ENCODE data around the gene TTC22. TPM values are rescaled to one million over a fixed set of nuclear protein-coding genes. Genes with fewer than 3 reads are reported as not detected.

Gene TTC22
- total and polyA plus RNA-seq, 2 of the 4 experiments (the other 2 are of a cell fraction), result not detected

DNA sequence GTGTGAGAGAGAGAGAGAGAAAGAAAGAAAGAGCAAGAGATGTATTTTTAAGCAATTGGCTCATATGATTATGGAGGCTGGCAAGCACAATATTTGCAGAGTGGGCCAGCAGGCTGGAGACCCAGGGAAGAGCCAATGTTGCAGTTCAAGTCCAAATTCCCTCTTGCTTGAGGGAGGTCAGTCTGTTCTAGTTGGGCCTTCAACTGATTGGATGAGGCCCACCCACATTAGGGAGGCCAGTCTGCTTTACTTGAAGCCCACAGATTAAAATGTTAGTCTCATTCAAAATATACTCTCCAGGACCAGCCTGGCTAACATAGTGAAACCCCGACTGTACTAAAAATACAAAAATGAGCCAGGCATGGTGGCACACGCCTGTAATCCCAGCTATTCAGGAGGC, 28.2 kb downstream of the TTC22 start:
- Histone ChIP-seq H4K5ac (ENCODE audit: low read depth, low read length) (no peak overlapping the region), H2AK5ac (ENCODE audit: low read depth, low read length) (no peak overlapping the region), H3K4me1 (ENCODE audit: control insufficient read depth, insufficient read depth, low read length) (no peaks in the 10 kb centered on the region), H3K4ac (ENCODE audit: low read depth, low read length) (no peak overlapping the region), H3K56ac (ENCODE audit: extremely low read depth, insufficient read depth, low read length) (no peak overlapping the region), H4K8ac (ENCODE audit: low read depth in 2 of 2, low read length in 2 of 2) (no peak overlapping the region), H2BK5ac (ENCODE audit: low read depth, low read length, poor library complexity, severe bottlenecking) (no peak overlapping the region), H3K27me3 (ENCODE audit: control insufficient read depth, insufficient read depth, low read length) (peaks cover 23% of the 10 kb centered on the region), H2BK20ac (ENCODE audit: low read depth, low read length) (no peak overlapping the region; the same call in 1 of the 2 replicates), H3K9ac (ENCODE audit: low read depth, low read length) (no peak overlapping the region), H2AFZ (replicated peaks; ENCODE audit: low read length, poor library complexity) (no peak overlapping the region), H3K18ac (ENCODE audit: low read depth, low read length) (no peak overlapping the region), H3K36me3 (ENCODE audit: control insufficient read depth, insufficient read depth, low read length) (no peaks in the 10 kb centered on the region), H3K79me1 (ENCODE audit: low read depth in 1 of 2, low read length in 2 of 2) (no peaks in the 10 kb centered on the region), H3K27ac (ENCODE audit: insufficient read depth, low read length) (no peak overlapping the region), H2BK120ac (ENCODE audit: low read depth, low read length) (no peak overlapping the region), H3K23ac (ENCODE audit: low read depth, low read length) (no peak overlapping the region), H3K14ac (replicated peaks; ENCODE audit: low read depth, low read length) (no peak overlapping the region), H3K9me1 (ENCODE audit: insufficient read depth, low read length) (no peaks in the 10 kb centered on the region), H4K91ac (ENCODE audit: insufficient read depth, low read depth, low read length) (no peak overlapping the region), H2AK9ac (replicated peaks; ENCODE audit: low read depth, low read length, poor library complexity) (no peak overlapping the region), H3K9me3 (ENCODE audit: control insufficient read depth, insufficient read depth, low read length) (no peaks in the 10 kb centered on the region), H2BK15ac (ENCODE audit: low read depth, low read length) (no peak overlapping the region), H4K20me1 (ENCODE audit: insufficient read depth, low read length) (no peaks in the 10 kb centered on the region), H3K4me2 (ENCODE audit: low read depth, low read length) (no peak overlapping the region), H3K4me3 (ENCODE audit: insufficient read depth, low read depth, low read length) (no peak overlapping the region)
- dilution Hi-C loops (cut with HindIII; ENCODE audit: low sequenced_read_pairs, unreplicated experiment), result no loop called here
- no CpG with 5 or more reads among the region's 2 CpGs for WGBS, 2 experiments (ENCODE audit: extremely low coverage in 2 of 2, insufficient read length in 1 of 2)
- ChIA-PET CTCF (no interaction called here), POLR2A (ENCODE audit: unreplicated experiment) (no interaction called here)
- no TSS peak for BruUV-seq (replicated peaks)
- no peak for DNase-seq
- no peak for TF ChIP-seq NFE2L2 (IDR thresholded peaks at IDR 0.05; ENCODE audit: low read depth, low read length)
- TF ChIP-seq FOS (IDR thresholded peaks at IDR 0.05; ENCODE audit: low read depth, low read length), result no peak
- no peak for TF ChIP-seq MXI1 (IDR thresholded peaks at IDR 0.05; ENCODE audit: borderline replicate concordance, low read depth, low read length)
- TF ChIP-seq, protein P1, sequence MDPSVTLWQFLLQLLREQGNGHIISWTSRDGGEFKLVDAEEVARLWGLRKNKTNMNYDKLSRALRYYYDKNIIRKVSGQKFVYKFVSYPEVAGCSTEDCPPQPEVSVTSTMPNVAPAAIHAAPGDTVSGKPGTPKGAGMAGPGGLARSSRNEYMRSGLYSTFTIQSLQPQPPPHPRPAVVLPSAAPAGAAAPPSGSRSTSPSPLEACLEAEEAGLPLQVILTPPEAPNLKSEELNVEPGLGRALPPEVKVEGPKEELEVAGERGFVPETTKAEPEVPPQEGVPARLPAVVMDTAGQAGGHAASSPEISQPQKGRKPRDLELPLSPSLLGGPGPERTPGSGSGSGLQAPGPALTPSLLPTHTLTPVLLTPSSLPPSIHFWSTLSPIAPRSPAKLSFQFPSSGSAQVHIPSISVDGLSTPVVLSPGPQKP (IDR thresholded peaks at IDR 0.05; ENCODE audit: borderline replicate concordance, low read depth, low read length), result no peak
- TF ChIP-seq RCOR1 (IDR thresholded peaks at IDR 0.05; ENCODE audit: insufficient replicate concordance, low read length), result no peak
- no peak for TF ChIP-seq MAFK (IDR thresholded peaks at IDR 0.05; ENCODE audit: low read depth, low read length)
- TF ChIP-seq RAD21 (IDR thresholded peaks at IDR 0.05; ENCODE audit: low read length), result no peak
- no peak for TF ChIP-seq MAZ (IDR thresholded peaks at IDR 0.05; ENCODE audit: borderline replicate concordance, low read depth, low read length)
- TF ChIP-seq USF2 (IDR thresholded peaks at IDR 0.05; ENCODE audit: low read depth, low read length), result no peak
- TF ChIP-seq RFX5 (IDR thresholded peaks at IDR 0.05; ENCODE audit: low read depth, low read length), result no peak
- ATAC-seq (ENCODE audit: low read depth), result no peak
- in situ Hi-C loops (cut with MboI; ENCODE audit: low sequenced_read_pairs), result no loop called here
- intact Hi-C loops (cut with micrococcal nuclease), result no loop called here

All from IMR-90 (cell line).